Mesenchymal stem cell (in vitro differentiated cells and primary cell): ENCODE data around the gene EIF4H.
"Not testable (repeated sequence)": the region's sequence is repeated elsewhere in the genome, so short reads cannot be mapped to it uniquely, and the experiment has no call there.

ENCODE experiments used
- DNase-seq: peaks from one replicate; pipeline ENCODE4 v3.0.0-alpha.2; 2013
- H2AFZ ChIP-seq: one replicate; pipeline ENCODE4 v1.6.1; 2013; ENCODE audit warnings: low read depth, mild to moderate bottlenecking, control low read depth, inconsistent platforms, low read length, moderate library complexity
- H2AK5ac ChIP-seq: 2 replicates; pipeline ENCODE4 v1.6.1; 2013; ENCODE audit warnings: low read length, moderate library complexity, mild to moderate bottlenecking, inconsistent platforms; ENCODE audit not compliant: severe bottlenecking
- H2BK120ac ChIP-seq: one replicate; pipeline ENCODE4 v1.6.1; 2013; ENCODE audit warnings: low read depth, mild to moderate bottlenecking, inconsistent platforms, low read length, moderate library complexity
- H2BK12ac ChIP-seq, 2 experiments: one replicate each; pipeline ENCODE4 v1.6.1; 2013; ENCODE audit warnings: inconsistent platforms in 2 of 2, low read length in 2 of 2, mild to moderate bottlenecking in 2 of 2, moderate library complexity in 2 of 2, control low read depth in 1 of 2
- H2BK15ac ChIP-seq: one replicate; pipeline ENCODE4 v1.6.1; 2013; ENCODE audit warnings: mild to moderate bottlenecking, low read depth, inconsistent platforms; ENCODE audit not compliant: poor library complexity, severe bottlenecking
- H2BK5ac ChIP-seq: 2 replicates; pipeline ENCODE4 v1.6.1; 2013; ENCODE audit warnings: low read depth, mild to moderate bottlenecking, low read length, control low read depth, inconsistent platforms; ENCODE audit not compliant: poor library complexity, severe bottlenecking
- H3K14ac ChIP-seq, 2 experiments: one replicate each; pipeline ENCODE4 v1.6.1; 2013; ENCODE audit warnings: inconsistent platforms in 2 of 2, low read length in 2 of 2, control low read depth in 1 of 2, mild to moderate bottlenecking in 1 of 2, moderate library complexity in 1 of 2
- H3K18ac ChIP-seq, 2 experiments: one replicate each; pipeline ENCODE4 v1.6.1; 2013; ENCODE audit warnings: inconsistent platforms in 2 of 2, low read length in 2 of 2, control low read depth in 1 of 2, low read depth in 1 of 2, mild to moderate bottlenecking in 1 of 2
- H3K23ac ChIP-seq, 2 experiments: one replicate each; pipeline ENCODE4 v1.6.1; 2013; ENCODE audit warnings: inconsistent platforms in 2 of 2, low read length in 2 of 2, mild to moderate bottlenecking in 2 of 2, moderate library complexity in 2 of 2, control low read depth in 1 of 2
- H3K27ac ChIP-seq: 2 replicates; pipeline ENCODE4 v1.5.1; 2013; ENCODE audit warnings: mild to moderate bottlenecking, moderate library complexity, low read length, control low read depth, inconsistent platforms; ENCODE audit not compliant: poor library complexity, severe bottlenecking
- H3K27me3 ChIP-seq, 2 experiments: 2 replicates each; pipeline versions ENCODE4 v1.6.1 to v1.7.0; 2013; ENCODE audit warnings: low read length in 2 of 2, mild to moderate bottlenecking in 2 of 2, moderate library complexity in 2 of 2, control low read depth in 1 of 2, inconsistent platforms in 1 of 2; ENCODE audit not compliant: control insufficient read depth in 1 of 2, insufficient read depth in 1 of 2
- H3K36me3 ChIP-seq, 2 experiments: 2 replicates each; pipeline versions ENCODE4 v1.6.1 to v1.7.0; 2013; ENCODE audit warnings: low read length in 2 of 2, control low read depth in 1 of 2, inconsistent platforms in 1 of 2, low read depth in 1 of 2, mild to moderate bottlenecking in 1 of 2; ENCODE audit not compliant: insufficient read depth in 2 of 2, control insufficient read depth in 1 of 2
- H3K4ac ChIP-seq, 2 experiments: one replicate each; pipeline ENCODE4 v1.6.1; 2013; ENCODE audit warnings: inconsistent platforms in 2 of 2, low read length in 2 of 2, mild to moderate bottlenecking in 2 of 2, moderate library complexity in 2 of 2, control low read depth in 1 of 2, low read depth in 1 of 2
- H3K4me1 ChIP-seq: 2 replicates; pipeline ENCODE4 v1.6.1; 2013; ENCODE audit warnings: low read depth, low read length, control low read depth; ENCODE audit not compliant: control insufficient read depth, insufficient read depth
- H3K4me2 ChIP-seq: 2 replicates; pipeline ENCODE4 v1.6.1; 2013; ENCODE audit warnings: low read length, mild to moderate bottlenecking, inconsistent platforms; ENCODE audit not compliant: poor library complexity, severe bottlenecking
- H3K4me3 ChIP-seq, 2 experiments: 2 replicates each; pipeline versions ENCODE4 v1.5.1 to v1.7.0; 2013; ENCODE audit warnings: low read length in 2 of 2, mild to moderate bottlenecking in 2 of 2, control low read depth in 1 of 2, low read depth in 1 of 2; ENCODE audit not compliant: insufficient read depth in 1 of 2
- H3K79me1 ChIP-seq: replicated peaks from 2 replicates; pipeline ENCODE4 v1.6.1; 2013; ENCODE audit warnings: mild to moderate bottlenecking, control low read depth, low read length, inconsistent platforms; ENCODE audit not compliant: poor library complexity, severe bottlenecking
- H3K9ac ChIP-seq: 2 replicates; pipeline ENCODE4 v1.7.0; 2013; ENCODE audit warnings: mild to moderate bottlenecking, low read length, moderate library complexity
- H3K9me3 ChIP-seq: 2 replicates; pipeline ENCODE4 v1.7.0; 2013; ENCODE audit warnings: mild to moderate bottlenecking, low read length; ENCODE audit not compliant: control insufficient read depth
- H4K8ac ChIP-seq: one replicate; pipeline ENCODE4 v1.6.1; 2013; ENCODE audit warnings: inconsistent platforms, mild to moderate bottlenecking, low read length, moderate library complexity
- H4K91ac ChIP-seq: one replicate; pipeline ENCODE4 v1.6.1; 2013; ENCODE audit warnings: mild to moderate bottlenecking, low read length, inconsistent platforms
- WGBS: methylation state at CpG from one replicate; pipeline ENCODE4 v1.1.7; 2013; ENCODE audit warnings: mixed read lengths; 5-methylcytosine and 5-hydroxymethylcytosine counted together

EIF4H gene

GRCh38 chr7:74224511-74224832, 50.3 kb downstream of the EIF4H start:
- no peak overlapping the region for H2BK120ac ChIP-seq
- H3K14ac ChIP-seq: no peak overlapping the region
- no peak overlapping the region for H2BK15ac ChIP-seq
- no peaks in the 10 kb centered on the region for H3K27me3 ChIP-seq
- peaks cover 17 to 32% of the 10 kb centered on the region in 2 experiments for H3K36me3 ChIP-seq
- WGBS: 97% methylated on average over 12 of the region's 12 CpGs
- no peak overlapping the region for H2BK5ac ChIP-seq
- H2AK5ac ChIP-seq: no peak overlapping the region
- no peak overlapping the region for H3K9ac ChIP-seq
- H4K91ac ChIP-seq: peak overlapping the region; percentile 14
- peaks cover 3% of the 10 kb centered on the region for H3K4me1 ChIP-seq
- no peak overlapping the region for H3K4me2 ChIP-seq
- no peaks in the 10 kb centered on the region for H3K79me1 ChIP-seq
- H2BK12ac ChIP-seq: no peak overlapping the region
- no peak overlapping the region for H3K27ac ChIP-seq
- H3K18ac ChIP-seq: no peak overlapping the region
- H2AFZ ChIP-seq: no peak overlapping the region
- peak overlapping the region; percentile 7 for H4K8ac ChIP-seq
- no peaks in the 10 kb centered on the region for H3K9me3 ChIP-seq
- no peak for DNase-seq
- H3K23ac ChIP-seq: no peak overlapping the region
- no peak overlapping the region for H3K4ac ChIP-seq
- H3K4me3 ChIP-seq: no peak overlapping the region

- not testable (repeated sequence) for H2BK15ac ChIP-seq, DNase-seq
- WGBS: over 99% methylated on average over 11 of the region's 13 CpGs
Observed at GRCh38 chr7:74224907-74225306, 50.8 kb downstream of the EIF4H start.

GRCh38 chr7:74225400-74225799, 51.2 kb downstream of the EIF4H start:
- WGBS: 97% methylated on average over 12 of the region's 12 CpGs
- Histone ChIP-seq H4K91ac (no peak overlapping the region), H3K9me3 (no peaks in the 10 kb centered on the region), H3K14ac (no peak overlapping the region), H2AK5ac (no peak overlapping the region), H2BK12ac (peak overlapping the region in 1 of 2 experiments; percentile 9), H3K4me2 (no peak overlapping the region), H3K4ac (no peak overlapping the region), H2BK5ac (no peak overlapping the region), H4K8ac (no peak overlapping the region), H3K23ac (no peak overlapping the region), H2AFZ (no peak overlapping the region), H3K18ac (no peak overlapping the region), H3K4me3 (no peak overlapping the region), H3K9ac (no peak overlapping the region), H2BK120ac (no peak overlapping the region), H3K36me3 (peaks cover 17 to 36% of the 10 kb centered on the region in 2 experiments), H3K4me1 (no peaks in the 10 kb centered on the region), H3K27me3 (no peaks in the 10 kb centered on the region), H2BK15ac (no peak overlapping the region), H3K27ac (no peak overlapping the region), H3K79me1 (no peaks in the 10 kb centered on the region)
- no peak for DNase-seq

More at GRCh38 chr7:74224907-74225306, 50.8 kb downstream of the EIF4H start:
- H4K91ac ChIP-seq, H2BK12ac ChIP-seq, H2BK5ac ChIP-seq, H2BK120ac ChIP-seq, H3K14ac ChIP-seq, H3K27ac ChIP-seq, H3K4ac ChIP-seq, H3K9me3 ChIP-seq, H3K4me2 ChIP-seq, H3K4me1 ChIP-seq, H3K23ac ChIP-seq, H3K9ac ChIP-seq, H3K27me3 ChIP-seq, H2AK5ac ChIP-seq, H3K79me1 ChIP-seq, H3K18ac ChIP-seq, H4K8ac ChIP-seq, H3K4me3 ChIP-seq, H2AFZ ChIP-seq: not testable (repeated sequence)
- H3K36me3 ChIP-seq: peaks cover 17 to 33% of the 10 kb centered on the region in 2 experiments

- no peak overlapping the region for H3K27ac ChIP-seq
- no peak overlapping the region for H2BK15ac ChIP-seq
- H3K9me3 ChIP-seq: no peaks in the 10 kb centered on the region
- no peaks in the 10 kb centered on the region for H3K79me1 ChIP-seq
- no peak overlapping the region for H2BK120ac ChIP-seq
- H3K4me1 ChIP-seq: no peaks in the 10 kb centered on the region
- H3K4me2 ChIP-seq: no peak overlapping the region
- H4K91ac ChIP-seq: peak overlapping the region; percentile 39
- H3K4me3 ChIP-seq: no peak overlapping the region
- no peak for DNase-seq
- H3K18ac ChIP-seq: no peak overlapping the region
- no peak overlapping the region for H3K4ac ChIP-seq
- no peaks in the 10 kb centered on the region for H3K27me3 ChIP-seq
- H4K8ac ChIP-seq: no peak overlapping the region
- H2BK12ac ChIP-seq: no peak overlapping the region
- H3K14ac ChIP-seq: no peak overlapping the region
- H2AFZ ChIP-seq: no peak overlapping the region
- peaks cover 23 to 46% of the 10 kb centered on the region in 2 experiments for H3K36me3 ChIP-seq
- WGBS: 98% methylated on average over 5 of the region's 5 CpGs
- no peak overlapping the region for H3K23ac ChIP-seq
- no peak overlapping the region for H3K9ac ChIP-seq
- H2AK5ac ChIP-seq: no peak overlapping the region
- no peak overlapping the region for H2BK5ac ChIP-seq
Observed at GRCh38 chr7:74226633-74227032, 52.5 kb downstream of the EIF4H start.
